Vagina (tissue), 2 donors: ENCODE measurements around the gene IGLON5.

Source experiments
- CTCF ChIP-seq, 3 experiments: fragments of 450-650 bp in 2 of 3; fragments of 200-600 bp in 1 of 3; sonication (generic) in 1 of 3; IDR thresholded peaks; one replicate each; pipeline ENCODE4 v1.5.1; 2017 to 2019; ENCODE audit warnings: antibody characterized with exemption in 3 of 3, mild to moderate bottlenecking in 2 of 3, moderate library complexity in 2 of 3
- POLR2A ChIP-seq, 2 donors: fragments of 450-650 bp; IDR thresholded peaks; one replicate each; pipeline ENCODE4 v1.6.1; 2017; ENCODE audit warnings: antibody characterized with exemption in 2 of 2, mild to moderate bottlenecking in 2 of 2, moderate library complexity in 2 of 2
- POLR2AphosphoS5 ChIP-seq, 2 donors: sonication (generic); formaldehyde crosslinking; IDR thresholded peaks; one replicate each; pipeline ENCODE4 v1.9.0; 2017; ENCODE audit warnings: antibody characterized with exemption in 2 of 2, mild to moderate bottlenecking in 2 of 2, low read depth in 1 of 2; ENCODE audit not compliant: insufficient read depth in 1 of 2

DNA sequence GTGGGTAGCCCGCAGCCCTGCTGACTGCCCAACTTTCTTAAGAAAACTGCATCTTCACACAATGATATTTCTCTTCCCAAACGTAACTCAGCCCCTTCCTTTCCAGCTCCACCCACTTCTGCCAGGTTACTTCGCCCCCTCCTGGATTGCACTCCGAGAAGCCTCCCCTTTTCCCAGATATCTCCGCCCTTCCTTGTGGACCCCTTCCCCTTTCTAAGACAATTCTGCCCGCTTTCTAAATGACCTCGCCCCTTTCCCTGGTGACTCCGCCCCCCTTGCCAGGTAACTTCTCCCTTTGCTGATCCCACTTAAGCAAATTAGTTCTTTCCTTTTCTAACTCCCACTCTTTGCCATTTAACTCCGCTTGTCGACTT, 27.9 kb downstream of the IGLON5 start:
- TF ChIP-seq CTCF (IDR thresholded peaks at IDR 0.05) (no peak), POLR2A (IDR thresholded peaks at IDR 0.05) (no peak), POLR2AphosphoS5 (IDR thresholded peaks at IDR 0.05; ENCODE audit: insufficient read depth in 1 of 2, low read depth in 1 of 2) (no peak)
